ENCODE results near the gene IFT20. TPM values are rescaled to one million over a fixed set of nuclear protein-coding genes. Genes with fewer than 3 reads are reported as not detected.

Gene IFT20
- total RNA-seq, 1 experiment from 2014 or later: 21.0 TPM

DNA sequence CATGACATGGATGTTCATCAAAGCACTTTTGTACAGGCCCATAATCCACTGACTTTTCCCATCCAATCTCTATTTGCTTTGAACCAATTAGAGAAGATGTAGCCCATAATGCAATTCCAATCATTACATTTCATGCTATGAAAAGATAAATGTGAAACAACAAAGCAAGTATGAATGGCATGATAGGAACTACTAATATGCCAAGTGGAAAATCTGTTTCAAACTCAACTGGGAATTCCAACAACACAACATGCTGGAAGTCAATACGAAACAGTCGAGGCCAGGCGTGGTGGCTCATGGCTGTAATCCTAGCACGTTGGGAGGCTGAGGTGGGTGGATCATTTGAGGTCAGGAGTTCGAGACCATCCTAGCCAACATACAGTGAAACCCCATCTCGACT is 55.9 kb downstream of the IFT20 start:
- no peak overlapping the region for H2AFZ ChIP-seq (ENCODE audit: low read length)
- H3K4me2 ChIP-seq (ENCODE audit: insufficient read depth, insufficient read length, low read length): no peak overlapping the region
- TF ChIP-seq, protein P1, sequence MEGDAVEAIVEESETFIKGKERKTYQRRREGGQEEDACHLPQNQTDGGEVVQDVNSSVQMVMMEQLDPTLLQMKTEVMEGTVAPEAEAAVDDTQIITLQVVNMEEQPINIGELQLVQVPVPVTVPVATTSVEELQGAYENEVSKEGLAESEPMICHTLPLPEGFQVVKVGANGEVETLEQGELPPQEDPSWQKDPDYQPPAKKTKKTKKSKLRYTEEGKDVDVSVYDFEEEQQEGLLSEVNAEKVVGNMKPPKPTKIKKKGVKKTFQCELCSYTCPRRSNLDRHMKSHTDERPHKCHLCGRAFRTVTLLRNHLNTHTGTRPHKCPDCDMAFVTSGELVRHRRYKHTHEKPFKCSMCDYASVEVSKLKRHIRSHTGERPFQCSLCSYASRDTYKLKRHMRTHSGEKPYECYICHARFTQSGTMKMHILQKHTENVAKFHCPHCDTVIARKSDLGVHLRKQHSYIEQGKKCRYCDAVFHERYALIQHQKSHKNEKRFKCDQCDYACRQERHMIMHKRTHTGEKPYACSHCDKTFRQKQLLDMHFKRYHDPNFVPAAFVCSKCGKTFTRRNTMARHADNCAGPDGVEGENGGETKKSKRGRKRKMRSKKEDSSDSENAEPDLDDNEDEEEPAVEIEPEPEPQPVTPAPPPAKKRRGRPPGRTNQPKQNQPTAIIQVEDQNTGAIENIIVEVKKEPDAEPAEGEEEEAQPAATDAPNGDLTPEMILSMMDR (conservative IDR thresholded peaks at IDR 0.05): no peak
- H2BK15ac ChIP-seq (ENCODE audit: low read depth, low read length): no peak overlapping the region
- no peak overlapping the region for H3K14ac ChIP-seq (ENCODE audit: insufficient read depth, low read length)
- no peak overlapping the region for H3T11ph ChIP-seq (ENCODE audit: low read length)
- no peak overlapping the region for H2BK5ac ChIP-seq (ENCODE audit: insufficient read length, low read length)
- no peak overlapping the region for H3K27ac Mint-ChIP-seq
- no peaks in the 10 kb centered on the region for H3K9me3 Mint-ChIP-seq
- no peak overlapping the region for H3K9ac ChIP-seq (ENCODE audit: extremely low read depth, insufficient read length, low read length)
- no peaks in the 10 kb centered on the region for H3K9me3 ChIP-seq (ENCODE audit: control insufficient read depth, low read depth, low read length)
- no peaks in the 10 kb centered on the region for H3K36me3 Mint-ChIP-seq (ENCODE audit: insufficient read depth in 1 of 3, low read depth in 3 of 3)
- no peaks in the 10 kb centered on the region for H3K23me2 ChIP-seq (ENCODE audit: insufficient read length, low read depth, low read length, poor library complexity, severe bottlenecking)
- H2BK120ac ChIP-seq (ENCODE audit: low read depth, low read length, poor library complexity, severe bottlenecking): no peak overlapping the region
- H3K27me3 Mint-ChIP-seq (ENCODE audit: low read depth): peaks cover 1% of the 10 kb centered on the region; the same call in 1 of the 2 replicates
- peaks cover 12 to 16% of the 10 kb centered on the region in 2 experiments for H3K4me1 Mint-ChIP-seq
- H4K20me1 ChIP-seq (ENCODE audit: control insufficient read depth, insufficient read depth, insufficient read length): no peaks in the 10 kb centered on the region
- H4K5ac ChIP-seq (ENCODE audit: insufficient read length, low read depth, low read length): no peak overlapping the region
- no peaks in the 10 kb centered on the region for H3K79me2 ChIP-seq (ENCODE audit: insufficient read depth, low read length)
- no peak overlapping the region for H2BK12ac ChIP-seq (ENCODE audit: insufficient read length, low read depth, low read length)
- H3K27ac ChIP-seq (ENCODE audit: insufficient read length, low read depth, low read length): no peak overlapping the region
- H3K18ac ChIP-seq (ENCODE audit: insufficient read length, low read depth, low read length): no peak overlapping the region
- H4K8ac ChIP-seq (replicated peaks; ENCODE audit: insufficient read length, low read depth, low read length): no peak overlapping the region
- no peaks in the 10 kb centered on the region for H3K4me1 ChIP-seq (ENCODE audit: insufficient read depth, low read length)
- H3K4me3 Mint-ChIP-seq: no peak overlapping the region
- H3K23ac ChIP-seq (ENCODE audit: insufficient read length, low read depth, low read length): no peak overlapping the region
- no peak overlapping the region for H4K91ac ChIP-seq (ENCODE audit: insufficient read length, low read depth, low read length)
- no peaks in the 10 kb centered on the region for H3K79me1 ChIP-seq (ENCODE audit: insufficient read depth, low read depth, low read length, poor library complexity, severe bottlenecking)
- WGBS (ENCODE audit: extremely low coverage, insufficient read length, low lambda C conversion rate): no CpG with 5 or more reads among the region's 6 CpGs
- no peaks in the 10 kb centered on the region for H3K27me3 ChIP-seq (ENCODE audit: insufficient read depth, low read length)
- no peak for DNase-seq
- no peak overlapping the region for H2AK5ac ChIP-seq (ENCODE audit: insufficient read length, low read length)
- H2BK20ac ChIP-seq (ENCODE audit: low read depth, low read length, poor library complexity, severe bottlenecking): no peak overlapping the region
- H3K4ac ChIP-seq (ENCODE audit: low read depth, low read length): no peak overlapping the region
- no peak overlapping the region for H3K56ac ChIP-seq (ENCODE audit: insufficient read length, low read depth, low read length)

Small RNA genes lying within 50 kb of the gene (microRNA-seq; reads per million reads assigned to microRNA genes)
- 0.35 reads per million for gene MIR4723 (ENCODE audit: borderline microRNAs expressed)

Other genes starting within 250 kb of the IFT20 start
- 116 and 121 TPM in 2 replicates for gene TMEM97, start 16.3 kb downstream of the IFT20 start, total RNA-seq (2021)
- gene TNFAIP1, start 289 bp upstream of the IFT20 start, total RNA-seq (2021): 18.4 and 21.8 TPM in 2 replicates
- gene POLDIP2, start 22.1 kb upstream of the IFT20 start, total RNA-seq (2021): 82.8 and 83.3 TPM in 2 replicates
- not detected in 2 replicates for gene SEBOX, start 29.7 kb upstream of the IFT20 start, total RNA-seq (2021)
- 0.13 TPM in 1 of 2 replicates, not detected in the other for gene VTN, start 34.8 kb upstream of the IFT20 start, total RNA-seq (2021)
- 5.1 and 5.4 TPM in 2 replicates for gene SARM1, start 36.2 kb upstream of the IFT20 start, total RNA-seq (2021)
- 8.7 and 9.1 TPM in 2 replicates for gene SLC46A1, start 70.7 kb upstream of the IFT20 start, total RNA-seq (2021)
- gene SLC13A2, start 138.2 kb upstream of the IFT20 start, total RNA-seq (2021): not detected in 2 replicates
- not detected in 2 replicates for gene FOXN1, start 170.9 kb upstream of the IFT20 start, total RNA-seq (2021)
- 36.9 and 38.3 TPM in 2 replicates for gene UNC119, start 217.2 kb upstream of the IFT20 start, total RNA-seq (2021)
- gene PIGS, start 236.1 kb upstream of the IFT20 start, total RNA-seq (2021): 40.3 and 45.8 TPM in 2 replicates
- 53.2 and 58.0 TPM in 2 replicates for gene ALDOC, start 241.4 kb upstream of the IFT20 start, total RNA-seq (2021)